Glutamatergic neuron (in vitro differentiated cells): ENCODE measurements around the gene TNFSF15. TPM values are rescaled to one million over a fixed set of nuclear protein-coding genes. Genes with fewer than 3 reads are reported as not detected.

ENCODE experiments used
- DNase-seq: peaks from one replicate; pipeline ENCODE4 v3.0.0; 2022
- H3K27ac Mint-ChIP-seq: one replicate; pipeline ENCODE4 v1.8.0; 2020; ENCODE audit warnings: mild to moderate bottlenecking, mixed read lengths, inconsistent platforms; ENCODE audit not compliant: unreplicated experiment
- H3K27me3 Mint-ChIP-seq: one replicate; pipeline ENCODE4 v1.8.0; 2020; ENCODE audit warnings: mild to moderate bottlenecking, moderate library complexity, mixed read lengths, inconsistent platforms; ENCODE audit not compliant: unreplicated experiment
- H3K36me3 Mint-ChIP-seq: one replicate; pipeline ENCODE4 v1.8.0; 2020; ENCODE audit warnings: mild to moderate bottlenecking, mixed read lengths, inconsistent platforms; ENCODE audit not compliant: unreplicated experiment
- H3K4me1 Mint-ChIP-seq: one replicate; pipeline ENCODE4 v1.8.0; 2020; ENCODE audit warnings: mild to moderate bottlenecking, low read depth, mixed read lengths, inconsistent platforms; ENCODE audit not compliant: unreplicated experiment
- H3K4me3 Mint-ChIP-seq: one replicate; pipeline ENCODE4 v1.8.0; 2020; ENCODE audit warnings: mild to moderate bottlenecking, mixed read lengths, inconsistent platforms; ENCODE audit not compliant: unreplicated experiment
- H3K9me3 Mint-ChIP-seq: one replicate; pipeline ENCODE4 v1.8.0; 2020; ENCODE audit warnings: mild to moderate bottlenecking, moderate library complexity, mixed read lengths, inconsistent platforms; ENCODE audit not compliant: unreplicated experiment
- total RNA-seq: library from RNA; stranded (reverse); fragmentation: NEBNext Ultra II Directional; extraction: Animal tissue kit (Norgen Biotek cat#: 25700); gene quantifications from one replicate; pipeline ENCODE4 v1.2.1, GENCODE V29; 2021; ENCODE audit not compliant: unreplicated experiment
- TF ChIP-seq, protein P1 (sequence below): fragments of 200-600 bp; sonication (generic); IDR thresholded peaks from one replicate; pipeline ENCODE4 v1.5.0; 2021; ENCODE audit not compliant: partially characterized antibody, unreplicated experiment

The TNFSF15 gene
- total RNA-seq, 1 donor from 2014 or later = not detected

DNA sequence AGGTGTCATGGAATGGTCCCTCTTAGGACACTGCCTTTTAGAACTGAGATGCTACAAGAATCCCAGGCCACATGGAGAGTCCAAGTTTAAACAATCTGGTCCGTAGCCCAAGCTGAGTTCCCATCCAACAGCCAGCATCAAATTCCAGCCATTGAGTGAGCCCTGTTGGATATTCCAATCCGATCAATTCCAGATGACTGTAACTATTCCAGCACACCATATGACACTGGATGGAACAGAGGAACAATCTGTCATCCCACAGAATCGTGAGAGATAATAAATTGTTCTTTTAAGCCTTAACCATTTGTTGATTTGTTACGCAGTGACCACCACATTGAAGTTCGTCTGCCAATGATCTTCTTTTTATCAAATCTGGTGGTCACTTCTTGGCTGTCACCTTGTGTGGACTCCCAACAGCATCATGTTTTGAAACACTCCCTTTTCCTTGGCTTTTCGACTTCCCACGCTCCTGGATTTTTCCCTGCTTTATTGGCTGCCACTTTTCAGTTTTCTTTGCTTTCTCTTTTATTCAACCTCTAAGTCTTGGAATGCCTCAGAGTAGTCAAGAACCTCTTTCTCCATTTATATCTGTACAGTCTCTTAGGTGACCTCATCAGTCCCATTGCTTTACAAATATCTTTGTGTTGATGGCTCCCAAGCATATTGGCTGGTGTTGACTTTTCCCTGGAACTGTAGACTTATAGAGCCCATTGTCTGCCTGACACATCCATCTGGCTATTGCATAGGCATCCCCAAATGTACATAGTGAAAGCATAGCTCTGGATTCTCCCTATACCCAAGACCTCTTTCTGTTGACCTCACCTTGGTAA, 46.1 kb downstream of the TNFSF15 start:
- Mint-ChIP-seq H3K36me3 (no peaks in the 10 kb centered on the region), H3K4me1 (no peaks in the 10 kb centered on the region), H3K27ac (no peak overlapping the region), H3K9me3 (peaks cover 2% of the 10 kb centered on the region), H3K4me3 (no peak overlapping the region), H3K27me3 (no peaks in the 10 kb centered on the region)
- DNase-seq = no peak
- TF ChIP-seq, protein P1, sequence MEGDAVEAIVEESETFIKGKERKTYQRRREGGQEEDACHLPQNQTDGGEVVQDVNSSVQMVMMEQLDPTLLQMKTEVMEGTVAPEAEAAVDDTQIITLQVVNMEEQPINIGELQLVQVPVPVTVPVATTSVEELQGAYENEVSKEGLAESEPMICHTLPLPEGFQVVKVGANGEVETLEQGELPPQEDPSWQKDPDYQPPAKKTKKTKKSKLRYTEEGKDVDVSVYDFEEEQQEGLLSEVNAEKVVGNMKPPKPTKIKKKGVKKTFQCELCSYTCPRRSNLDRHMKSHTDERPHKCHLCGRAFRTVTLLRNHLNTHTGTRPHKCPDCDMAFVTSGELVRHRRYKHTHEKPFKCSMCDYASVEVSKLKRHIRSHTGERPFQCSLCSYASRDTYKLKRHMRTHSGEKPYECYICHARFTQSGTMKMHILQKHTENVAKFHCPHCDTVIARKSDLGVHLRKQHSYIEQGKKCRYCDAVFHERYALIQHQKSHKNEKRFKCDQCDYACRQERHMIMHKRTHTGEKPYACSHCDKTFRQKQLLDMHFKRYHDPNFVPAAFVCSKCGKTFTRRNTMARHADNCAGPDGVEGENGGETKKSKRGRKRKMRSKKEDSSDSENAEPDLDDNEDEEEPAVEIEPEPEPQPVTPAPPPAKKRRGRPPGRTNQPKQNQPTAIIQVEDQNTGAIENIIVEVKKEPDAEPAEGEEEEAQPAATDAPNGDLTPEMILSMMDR = no peak

DNA sequence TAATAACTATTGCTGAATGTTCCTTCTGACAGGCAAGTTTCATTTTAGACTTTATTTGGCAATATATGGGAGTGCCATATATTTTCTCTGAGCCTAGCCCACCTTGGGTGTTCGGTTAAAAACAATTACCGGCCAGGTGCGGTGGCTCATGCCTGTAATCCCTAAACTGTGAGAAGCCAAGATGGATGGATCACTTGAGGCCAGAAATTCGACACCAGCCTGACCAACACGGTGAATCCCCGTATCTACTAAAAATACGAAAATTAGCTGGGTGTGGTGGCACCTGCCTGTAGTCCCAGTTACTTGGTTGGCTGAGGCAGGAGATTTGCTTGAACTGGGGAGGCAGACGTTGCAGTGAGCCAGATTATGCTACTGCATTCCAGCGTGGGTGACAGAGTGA, 47.9 kb downstream of the TNFSF15 start:
- H3K27ac Mint-ChIP-seq = no peak overlapping the region
- H3K4me3 Mint-ChIP-seq = no peak overlapping the region
- DNase-seq = no peak
- H3K9me3 Mint-ChIP-seq = no peaks in the 10 kb centered on the region
- no peaks in the 10 kb centered on the region for H3K27me3 Mint-ChIP-seq
- no peaks in the 10 kb centered on the region for H3K36me3 Mint-ChIP-seq
- no peaks in the 10 kb centered on the region for H3K4me1 Mint-ChIP-seq
- TF ChIP-seq, protein P1 = no peak

DNA sequence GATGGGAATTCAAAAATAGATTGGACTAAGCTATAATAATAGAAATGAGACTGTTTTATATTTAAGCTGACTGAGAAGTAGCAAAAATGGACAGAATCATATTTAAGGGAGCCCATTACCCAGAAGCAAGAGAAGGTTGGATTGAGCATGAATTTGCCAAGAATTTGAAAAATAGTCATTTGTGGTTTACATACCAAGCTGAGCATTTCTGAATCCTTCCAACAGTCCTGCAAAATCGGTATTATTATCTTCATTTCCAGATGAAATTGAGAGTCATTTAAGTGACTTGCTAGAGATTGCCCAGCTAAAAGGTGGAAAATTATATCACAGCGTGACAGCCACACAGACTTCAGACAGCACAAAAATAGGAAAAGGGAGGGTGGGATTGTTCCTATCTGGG, 48.4 kb downstream of the TNFSF15 start:
- Mint-ChIP-seq H3K9me3 (no peaks in the 10 kb centered on the region), H3K4me1 (no peaks in the 10 kb centered on the region), H3K4me3 (no peak overlapping the region), H3K36me3 (no peaks in the 10 kb centered on the region), H3K27me3 (no peaks in the 10 kb centered on the region), H3K27ac (no peak overlapping the region)
- DNase-seq = no peak
- TF ChIP-seq, protein P1 = no peak

DNA sequence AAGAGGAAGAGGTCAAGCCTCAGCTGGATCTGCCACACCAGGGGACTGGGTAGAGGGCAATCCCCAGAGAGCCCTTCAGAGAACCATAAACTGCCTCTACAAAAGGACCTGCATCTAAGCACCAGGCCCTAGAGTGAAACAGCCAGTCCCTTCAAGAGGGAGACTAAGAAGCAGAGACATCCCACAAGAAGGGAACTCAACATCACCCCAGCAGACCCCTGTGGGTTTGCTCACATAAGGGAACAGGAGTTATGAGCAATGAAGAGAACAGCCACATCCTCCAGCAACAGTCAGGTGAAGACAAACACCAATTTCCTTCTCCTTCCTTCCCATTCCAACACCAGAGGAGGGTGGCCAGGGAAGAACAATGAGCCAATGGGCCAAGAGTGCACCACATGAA, 48.9 kb downstream of the TNFSF15 start:
- Mint-ChIP-seq H3K4me3 (no peak overlapping the region), H3K9me3 (no peaks in the 10 kb centered on the region), H3K27me3 (no peaks in the 10 kb centered on the region), H3K4me1 (no peaks in the 10 kb centered on the region), H3K27ac (no peak overlapping the region), H3K36me3 (no peaks in the 10 kb centered on the region)
- TF ChIP-seq, protein P1 = no peak
- no peak for DNase-seq

DNA sequence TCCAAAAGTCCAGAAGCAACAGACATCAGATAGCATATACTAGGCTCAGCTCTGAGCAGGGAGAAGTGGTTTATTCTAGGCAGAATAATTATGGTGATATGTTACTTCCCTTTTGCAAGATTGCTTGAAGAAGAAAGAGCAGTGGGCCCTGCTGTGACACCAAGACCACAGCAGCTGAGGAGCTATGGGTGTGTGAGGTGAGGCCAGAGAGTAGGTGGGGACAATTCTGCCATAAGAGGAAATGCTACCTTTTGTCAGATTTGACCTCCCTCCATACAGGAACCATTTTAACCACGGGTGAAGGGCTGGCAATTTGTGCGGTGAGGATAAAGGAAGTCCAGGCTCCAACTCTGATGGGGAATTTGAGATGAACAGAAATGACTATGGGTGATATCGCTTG, 51.3 kb downstream of the TNFSF15 start:
- H3K27ac Mint-ChIP-seq = no peak overlapping the region
- TF ChIP-seq, protein P1 = no peak
- no peaks in the 10 kb centered on the region for H3K4me1 Mint-ChIP-seq
- no peaks in the 10 kb centered on the region for H3K27me3 Mint-ChIP-seq
- H3K9me3 Mint-ChIP-seq = no peaks in the 10 kb centered on the region
- DNase-seq = no peak
- no peak overlapping the region for H3K4me3 Mint-ChIP-seq
- H3K36me3 Mint-ChIP-seq = no peaks in the 10 kb centered on the region
